Upper lobe of left lung (tissue), 4 donors: Measurements from ENCODE around the gene GDPGP1.

Source experiments
- EP300 ChIP-seq, 4 donors: sonication (generic); formaldehyde crosslinking; IDR thresholded peaks; one replicate each; pipeline ENCODE4 v1.5.1; 2017; ENCODE audit warnings: antibody characterized with exemption in 4 of 4, control low read depth in 2 of 4
- POLR2A ChIP-seq, 4 donors: fragments of 450-650 bp; IDR thresholded peaks; one replicate each; pipeline ENCODE4 v1.5.1; 2016 to 2017; ENCODE audit warnings: antibody characterized with exemption in 4 of 4, mild to moderate bottlenecking in 2 of 4
- POLR2AphosphoS5 ChIP-seq, 2 donors: sonication (generic); formaldehyde crosslinking; IDR thresholded peaks; one replicate each; pipeline ENCODE4 v1.5.1; 2017; ENCODE audit warnings: antibody characterized with exemption in 2 of 2
- TF ChIP-seq, protein P1 (sequence below), 6 experiments: fragments of 450-650 bp in 4 of 6; fragments of 200-600 bp in 2 of 6; sonication (generic) in 2 of 6; IDR thresholded peaks; one replicate each; pipeline ENCODE4 v1.5.1; 2016 to 2019; ENCODE audit warnings: antibody characterized with exemption in 6 of 6

DNA sequence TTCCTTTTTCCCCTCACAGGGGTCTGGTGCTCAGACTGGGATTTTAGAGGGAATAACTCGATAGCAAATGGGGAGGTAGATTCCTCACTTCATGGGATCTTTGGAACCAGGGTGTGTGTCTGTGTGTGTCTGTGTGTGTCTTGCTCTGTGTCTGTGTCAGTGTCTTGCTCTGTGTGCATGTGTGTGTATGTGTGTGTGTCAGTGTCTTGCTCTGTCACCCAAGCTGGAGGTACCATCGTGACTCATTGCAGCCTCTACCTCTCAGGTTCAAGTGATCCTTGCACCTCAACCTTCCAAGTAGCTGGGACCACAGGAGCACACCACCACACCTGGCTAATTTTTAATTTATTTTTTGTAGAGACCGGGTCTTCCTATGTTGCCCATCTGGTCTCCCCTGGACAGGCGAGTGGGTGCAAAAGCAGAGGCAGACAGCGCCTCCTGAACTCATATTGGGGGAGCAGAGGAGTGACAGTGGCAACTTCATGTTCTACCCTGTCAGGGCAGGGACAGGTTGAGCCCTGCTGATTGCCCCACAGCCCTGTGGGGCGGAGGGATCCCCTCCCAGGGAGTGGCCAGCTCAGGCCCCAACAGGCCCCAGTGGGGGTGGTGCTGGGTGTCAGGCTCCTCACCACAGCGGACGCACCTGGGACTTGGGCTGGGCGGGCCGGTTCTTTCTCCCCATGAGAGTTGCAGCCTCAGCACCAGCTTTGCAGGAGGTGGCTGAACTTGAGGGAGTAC lies 43.2 kb upstream of the GDPGP1 start:
- TF ChIP-seq, protein P1, sequence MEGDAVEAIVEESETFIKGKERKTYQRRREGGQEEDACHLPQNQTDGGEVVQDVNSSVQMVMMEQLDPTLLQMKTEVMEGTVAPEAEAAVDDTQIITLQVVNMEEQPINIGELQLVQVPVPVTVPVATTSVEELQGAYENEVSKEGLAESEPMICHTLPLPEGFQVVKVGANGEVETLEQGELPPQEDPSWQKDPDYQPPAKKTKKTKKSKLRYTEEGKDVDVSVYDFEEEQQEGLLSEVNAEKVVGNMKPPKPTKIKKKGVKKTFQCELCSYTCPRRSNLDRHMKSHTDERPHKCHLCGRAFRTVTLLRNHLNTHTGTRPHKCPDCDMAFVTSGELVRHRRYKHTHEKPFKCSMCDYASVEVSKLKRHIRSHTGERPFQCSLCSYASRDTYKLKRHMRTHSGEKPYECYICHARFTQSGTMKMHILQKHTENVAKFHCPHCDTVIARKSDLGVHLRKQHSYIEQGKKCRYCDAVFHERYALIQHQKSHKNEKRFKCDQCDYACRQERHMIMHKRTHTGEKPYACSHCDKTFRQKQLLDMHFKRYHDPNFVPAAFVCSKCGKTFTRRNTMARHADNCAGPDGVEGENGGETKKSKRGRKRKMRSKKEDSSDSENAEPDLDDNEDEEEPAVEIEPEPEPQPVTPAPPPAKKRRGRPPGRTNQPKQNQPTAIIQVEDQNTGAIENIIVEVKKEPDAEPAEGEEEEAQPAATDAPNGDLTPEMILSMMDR (IDR thresholded peaks at IDR 0.05): no peak
- TF ChIP-seq POLR2A (IDR thresholded peaks at IDR 0.05) (no peak), POLR2AphosphoS5 (IDR thresholded peaks at IDR 0.05) (no peak), EP300 (IDR thresholded peaks at IDR 0.05) (no peak)
